Activated CD4-positive, alpha-beta T cell treated with anti-CD3 and anti-CD28 coated beads for 48 hours (primary cell): ENCODE measurements around the gene TTC28.

Source experiments
- DNase-seq: peaks from one replicate; pipeline ENCODE4 v3.0.0-alpha.2; 2020

TTC28 gene

GRCh38 chr22:28438183-28438768 lies 241.4 kb downstream of the TTC28 start:
- DNase-seq: no peak

- DNase-seq: no peak
These were observed 243.7 kb downstream of the TTC28 start for GRCh38 chr22:28435982-28436381.

GRCh38 chr22:28435140-28435768 lies 244.4 kb downstream of the TTC28 start:
- no peak for DNase-seq

DNA sequence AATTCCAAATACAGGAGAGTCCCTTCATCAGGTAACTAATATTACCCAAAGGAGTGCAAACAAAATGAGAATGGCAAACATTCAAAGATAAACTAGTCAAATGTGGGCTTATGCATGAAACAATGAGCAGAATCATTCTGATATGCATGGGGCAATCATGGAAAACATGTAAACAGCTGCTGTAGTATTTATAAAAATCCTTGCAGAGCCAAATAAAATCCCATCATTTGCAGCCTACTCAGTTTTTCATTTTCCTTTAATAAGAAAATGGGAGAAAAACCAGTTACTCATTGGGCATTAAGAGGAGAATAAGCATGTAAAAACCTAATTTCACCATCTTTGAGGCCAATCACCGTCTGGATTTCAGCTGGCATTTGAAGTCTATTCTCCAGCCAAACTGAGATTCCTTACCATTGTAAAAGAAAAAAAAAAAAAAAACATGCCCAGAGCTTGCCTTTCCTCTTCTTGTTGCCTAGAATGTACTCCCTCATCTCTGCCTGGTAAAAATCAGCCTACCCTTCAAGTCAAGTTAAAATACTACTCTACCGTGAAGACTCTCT lies 249.1 kb downstream of the TTC28 start:
- DNase-seq: no peak

DNA sequence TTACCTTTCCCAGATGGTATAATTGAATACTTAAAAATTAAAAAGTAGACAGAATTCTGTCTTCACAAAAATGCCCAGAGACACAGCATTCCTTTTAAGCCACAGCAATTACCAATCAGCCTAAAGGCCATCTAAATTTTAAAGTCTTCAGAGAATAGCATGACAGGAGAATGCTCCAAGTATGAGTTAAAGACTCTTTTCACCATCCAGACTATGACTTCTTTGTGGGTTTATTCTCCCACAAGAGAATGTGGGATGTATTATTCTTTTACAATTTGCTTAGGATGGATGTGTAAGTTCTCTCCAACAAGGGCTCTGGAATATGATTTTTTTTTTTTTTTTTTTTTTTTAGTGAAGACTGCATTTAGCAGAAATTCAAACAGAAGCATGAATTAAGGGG lies 249.9 kb downstream of the TTC28 start:
- no peak for DNase-seq

DNA sequence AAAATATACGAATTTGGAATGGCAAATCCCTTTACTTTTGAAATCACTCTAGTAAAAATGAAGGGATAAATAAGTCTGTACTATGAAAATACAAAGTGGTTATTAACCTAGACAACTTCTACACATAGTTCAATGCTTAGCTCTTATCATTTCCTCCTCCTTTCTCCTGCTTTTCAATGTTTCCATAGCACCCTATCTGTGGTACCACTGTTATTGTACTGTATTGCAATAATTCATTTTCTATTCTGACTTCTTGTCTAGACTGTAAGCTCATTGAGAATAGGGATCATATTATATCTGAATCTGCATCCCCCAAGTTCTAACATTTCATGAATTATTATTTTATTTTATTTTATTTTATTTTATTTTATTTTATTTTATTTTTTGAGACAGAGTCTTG lies 251.4 kb downstream of the TTC28 start:
- no peak for DNase-seq

- DNase-seq: no peak
These were observed 253.1 kb downstream of the TTC28 start for GRCh38 chr22:28426346-28427132.

GRCh38 chr22:28425211-28425610 lies 254.4 kb downstream of the TTC28 start:
- no peak for DNase-seq

DNA sequence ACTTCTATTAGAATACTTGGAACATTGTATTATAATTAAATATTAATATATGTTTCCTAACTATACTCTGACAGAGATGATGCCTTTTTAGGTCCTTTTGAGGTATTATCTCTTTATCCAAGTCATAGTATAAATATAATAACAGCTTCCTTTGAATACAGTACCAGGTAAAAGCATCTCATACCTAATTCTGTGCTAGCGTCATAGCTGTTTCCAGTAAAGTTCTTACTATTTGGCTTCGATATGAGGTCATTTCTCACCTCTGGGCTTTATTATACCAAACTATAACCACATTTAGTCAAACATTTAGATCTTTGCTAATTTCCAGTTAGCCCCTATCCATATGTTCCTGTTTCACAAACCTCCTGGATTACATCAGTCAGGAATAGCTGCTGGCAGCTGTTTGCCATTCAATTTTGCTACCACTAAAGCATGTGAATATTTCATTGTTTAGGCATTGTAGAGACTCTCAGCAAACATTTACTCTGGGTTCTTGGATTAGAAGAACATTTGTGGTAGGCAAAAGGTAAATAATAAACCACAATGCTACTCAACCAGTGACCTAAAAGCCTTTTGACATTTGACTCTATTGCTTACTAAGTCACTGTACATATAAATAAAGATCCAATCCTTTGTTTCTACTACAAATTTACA lies 255.1 kb downstream of the TTC28 start:
- no peak for DNase-seq

DNA sequence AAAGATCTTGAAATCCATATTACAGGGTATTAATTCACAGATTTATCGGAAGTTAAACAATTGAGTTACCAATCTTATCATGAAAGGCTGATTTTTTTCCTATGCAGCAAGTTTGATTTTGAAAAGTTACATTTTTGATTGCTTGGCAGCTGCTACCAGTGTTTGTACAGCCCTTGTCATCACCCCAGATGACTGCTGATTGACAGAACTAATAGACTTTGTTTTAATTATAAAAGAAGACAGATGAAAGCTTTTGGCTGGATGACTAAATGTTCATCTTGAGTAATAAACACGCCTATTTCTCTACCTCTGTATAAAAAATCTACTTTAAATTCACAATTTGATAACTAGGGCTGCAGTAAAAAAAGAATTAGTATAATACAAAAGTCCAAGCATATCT lies 259.7 kb downstream of the TTC28 start:
- DNase-seq: no peak

DNA sequence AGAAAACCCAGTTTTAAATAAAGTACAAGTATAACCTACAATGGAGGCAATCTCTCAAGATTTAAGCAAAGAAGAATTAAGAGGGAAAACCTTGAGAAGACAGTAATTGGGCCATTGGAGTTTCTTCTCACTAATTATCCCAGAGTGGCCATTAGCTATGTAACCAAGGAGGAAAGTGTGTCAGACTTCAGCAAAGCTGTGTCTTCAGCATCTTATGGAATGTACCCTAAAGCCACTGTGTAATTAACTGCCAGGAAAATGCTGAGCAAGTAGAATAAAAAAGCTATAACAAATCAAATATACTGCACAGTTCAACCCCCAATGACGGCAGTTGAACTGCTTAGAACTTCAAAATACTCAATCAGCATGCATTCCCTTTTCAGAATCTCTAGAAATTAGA lies 261.6 kb downstream of the TTC28 start:
- DNase-seq: no peak

GRCh38 chr22:28417431-28417830 lies 262.2 kb downstream of the TTC28 start:
- DNase-seq: no peak

DNA sequence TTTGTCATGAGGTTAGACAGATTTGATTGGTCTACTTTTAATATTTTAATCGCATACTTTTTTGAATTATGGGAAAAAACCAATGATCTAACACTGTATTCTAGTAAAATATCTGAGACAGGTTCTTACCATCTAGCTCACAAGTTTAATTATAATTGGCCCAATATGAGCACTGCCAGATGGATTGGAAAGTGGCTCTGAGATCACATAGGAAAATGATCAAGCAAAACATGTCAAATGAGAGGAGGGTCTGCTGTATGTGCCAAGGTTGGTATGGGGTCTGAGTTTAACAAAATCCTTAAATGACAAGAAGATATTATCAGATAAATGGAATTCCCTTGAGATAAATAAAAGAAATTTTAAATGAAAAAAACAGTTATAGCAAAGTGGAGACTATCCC lies 264.7 kb downstream of the TTC28 start:
- DNase-seq: no peak

DNA sequence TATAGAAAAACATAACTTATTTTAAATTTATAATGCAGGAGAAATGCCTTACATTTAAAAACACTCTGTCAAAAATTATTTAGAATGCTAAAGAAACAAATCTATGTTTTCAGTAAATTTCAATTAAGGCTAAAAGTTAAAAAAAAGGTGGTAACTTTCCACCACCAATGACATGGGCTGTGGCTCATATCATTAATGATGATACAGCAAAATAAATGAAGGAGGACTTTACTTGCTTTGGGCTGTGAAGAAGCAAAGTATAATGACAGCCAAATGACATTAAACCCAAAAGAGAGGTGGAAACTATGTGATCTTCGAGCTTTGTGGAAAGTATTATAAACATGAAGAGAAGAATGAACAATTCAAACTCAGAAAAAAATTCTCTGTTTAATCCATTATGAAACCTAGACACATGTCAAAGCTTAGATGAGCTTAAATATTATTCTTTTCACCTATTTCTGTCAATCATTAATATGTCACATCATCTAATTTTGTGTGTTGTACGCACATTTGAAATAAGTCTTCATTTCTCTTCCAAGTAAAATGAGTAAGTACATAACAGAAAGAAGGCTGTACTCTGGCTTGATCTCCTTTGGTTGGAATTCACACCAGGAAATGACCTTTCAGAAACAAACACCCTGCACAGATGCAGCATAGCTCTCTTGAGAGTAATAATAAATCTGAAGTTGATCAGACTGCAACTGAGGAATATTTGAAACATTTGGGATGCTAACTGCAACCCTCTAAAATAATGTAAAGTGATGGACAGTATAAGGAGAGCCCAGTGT lies 265.8 kb downstream of the TTC28 start:
- DNase-seq: no peak

DNA sequence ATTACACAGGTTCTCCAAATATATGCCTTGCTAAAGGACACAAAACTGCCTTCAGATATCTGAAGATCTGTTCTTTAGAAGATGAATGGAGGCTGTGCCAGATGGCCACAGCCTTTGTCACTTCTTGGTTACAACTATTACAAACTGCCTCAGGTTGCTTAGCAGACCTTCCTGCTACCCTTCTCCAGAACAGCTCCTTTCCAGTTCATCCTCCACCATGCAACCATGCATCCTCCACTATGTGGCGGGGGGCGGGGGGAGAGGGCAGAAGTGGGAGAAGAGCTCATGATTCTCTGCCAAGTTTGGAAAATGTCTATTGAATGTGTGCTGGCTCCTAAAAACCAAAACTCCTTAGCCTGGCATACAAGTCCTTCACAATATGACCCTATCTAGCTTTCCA lies 267.5 kb downstream of the TTC28 start:
- no peak for DNase-seq

DNA sequence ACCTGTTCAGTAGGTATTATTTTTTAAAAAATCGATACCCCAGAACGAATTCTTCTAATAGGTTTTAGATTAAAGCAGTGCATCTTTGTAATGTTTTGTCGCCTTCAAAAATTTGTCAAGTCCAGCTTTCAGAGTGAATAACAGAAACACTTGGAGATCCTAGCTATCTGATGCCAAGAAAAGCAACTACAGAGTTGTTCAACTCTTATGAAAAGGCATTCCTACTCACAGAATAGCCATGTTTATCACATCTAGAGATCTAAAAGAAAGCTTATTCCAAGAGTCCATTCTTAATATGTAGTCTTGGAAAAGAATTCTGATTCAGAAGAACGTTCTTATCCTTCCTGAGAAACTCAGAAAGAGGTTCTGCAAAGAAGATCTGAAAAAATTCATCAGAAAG lies 268.5 kb downstream of the TTC28 start:
- DNase-seq: no peak

DNA sequence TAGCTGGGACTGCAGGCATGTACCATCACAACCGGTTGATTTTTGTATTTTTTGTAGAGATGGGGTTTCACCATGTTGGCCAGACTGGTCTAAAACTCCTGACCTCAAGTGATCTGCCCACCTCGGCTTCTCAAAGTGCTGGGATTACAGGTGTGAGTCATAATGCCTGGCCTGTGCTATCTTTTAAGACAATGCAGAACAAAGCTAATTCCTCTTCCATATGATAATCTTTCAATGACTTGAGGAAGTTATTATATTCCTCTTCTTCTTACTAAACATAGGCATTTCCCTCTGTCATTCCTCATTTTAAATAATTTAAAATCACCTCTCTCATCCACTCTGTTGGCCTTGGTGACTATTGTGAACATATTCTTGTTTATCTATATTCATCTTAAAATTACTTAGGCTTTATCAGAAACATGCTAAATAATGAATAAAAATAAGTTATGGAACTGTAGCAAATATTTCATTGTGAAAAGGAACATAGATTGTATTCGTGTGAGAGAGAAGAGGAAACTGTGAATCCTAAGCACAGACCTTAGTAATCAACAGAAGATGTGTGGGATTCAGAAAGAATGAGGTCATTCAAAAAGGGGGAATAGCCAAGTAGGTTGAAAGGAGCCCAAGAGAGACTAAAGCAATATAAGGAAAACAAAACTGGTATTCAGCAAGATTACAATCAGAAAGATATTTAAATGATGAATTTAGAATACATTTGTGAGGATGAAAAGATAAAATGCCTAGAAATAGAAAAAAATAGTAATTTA lies 269.4 kb downstream of the TTC28 start:
- DNase-seq: no peak

- no peak for DNase-seq
These were observed 270.9 kb downstream of the TTC28 start for GRCh38 chr22:28408709-28409108.

- no peak for DNase-seq
These were observed 272.0 kb downstream of the TTC28 start for GRCh38 chr22:28407645-28408044.

DNA sequence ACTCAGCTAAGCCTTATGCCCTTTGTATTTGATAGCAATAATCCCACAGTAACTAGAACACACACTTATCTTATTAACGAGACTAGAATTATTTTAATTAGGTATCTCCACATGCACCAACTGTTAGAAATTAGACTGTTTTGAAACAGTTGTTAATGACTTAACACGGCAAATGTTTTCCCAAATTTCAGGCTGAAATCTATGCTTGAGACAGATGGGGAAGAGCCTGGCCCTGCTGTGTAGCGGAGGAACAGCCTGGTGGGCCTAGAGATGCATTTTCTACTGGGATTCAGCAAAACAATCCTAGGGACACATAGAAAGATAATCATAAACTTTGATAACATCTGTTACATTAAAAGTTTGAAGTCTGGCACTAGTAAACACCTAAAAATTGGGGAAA lies 273.4 kb downstream of the TTC28 start:
- no peak for DNase-seq

GRCh38 chr22:28405588-28405987 lies 274.1 kb downstream of the TTC28 start:
- DNase-seq: no peak

DNA sequence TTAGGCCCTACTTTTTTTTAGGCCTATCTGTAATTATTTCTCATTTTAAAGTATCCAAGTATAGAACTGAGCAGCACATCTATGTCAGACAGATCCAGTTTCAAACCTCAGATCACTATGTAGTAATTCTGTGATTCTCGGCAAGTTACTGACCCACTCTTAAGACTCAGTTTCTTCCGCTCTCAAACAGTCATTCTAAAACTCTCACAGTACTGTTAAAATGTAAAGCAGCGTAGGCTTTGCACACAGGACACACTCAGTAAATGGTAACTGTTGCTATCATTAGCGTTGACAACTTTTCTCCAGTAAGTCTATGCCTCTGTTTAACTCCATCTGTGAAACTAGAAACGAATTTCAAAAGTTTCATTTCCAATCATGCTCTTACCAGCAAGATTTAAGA lies 277.1 kb downstream of the TTC28 start:
- DNase-seq: no peak
